ENCODE data around the gene SLC12A5. TPM values are rescaled to one million over a fixed set of nuclear protein-coding genes. Genes with fewer than 3 reads are reported as not detected.
A peak's percentile ranks its signal among the peaks of the same experiment; 100 is the strongest.

Gene SLC12A5
- total and polyA plus RNA-seq, 9 of the 15 experiments (the other 6 are each of a cell fraction or from before 2014, with no cell fraction given) = 0.36 to 7.5 (median 2.1) TPM

- TF ChIP-seq CREB5 (CRISPR knock-in tag; IDR thresholded peaks at IDR 0.05) (no peak), NRF1 (conservative IDR thresholded peaks at IDR 0.05 in 1 of 2, IDR thresholded peaks at IDR 0.05 in 1 of 2) (peak in 1 of 2 experiments; percentile 20; a peak in 1 of 4 replicates), XRCC5 (IDR thresholded peaks at IDR 0.05; ENCODE audit: low read depth, low read length) (no peak), PTTG1 (tag; IDR thresholded peaks at IDR 0.05; ENCODE audit: low read depth) (no peak), ZNF316 (IDR thresholded peaks at IDR 0.05) (peak; percentile 50), BRCA1 (IDR thresholded peaks at IDR 0.05) (no peak), BRCA1 (CRISPR knock-in tag; IDR thresholded peaks at IDR 0.05) (no peak), ZNF79 (CRISPR knock-in tag; IDR thresholded peaks at IDR 0.05; ENCODE audit: low read depth) (no peak), CHD2 (IDR thresholded peaks at IDR 0.05; ENCODE audit: low read depth, low read length) (peak; percentile 33; the same call in 1 of the 2 replicates), HLTF (IDR thresholded peaks at IDR 0.05) (no peak), BCOR (IDR thresholded peaks at IDR 0.05) (peak; percentile 96), POLR2G (IDR thresholded peaks at IDR 0.05; ENCODE audit: low read depth, low read length) (no peak), MITF (IDR thresholded peaks at IDR 0.05) (0 out of 2 replicates have a peak, but pooled peaks have one; percentile 45), THAP12 (CRISPR knock-in tag; IDR thresholded peaks at IDR 0.05) (no peak), TBP (optimal IDR thresholded peaks at IDR 0.05; ENCODE audit: low read depth, low read length) (peak; percentile 28), ATF4 (CRISPR knock-in tag; IDR thresholded peaks at IDR 0.05) (no peak), KAT2B (IDR thresholded peaks at IDR 0.05; ENCODE audit: low read depth, low read length) (no peak), ZNF184 (CRISPR knock-in tag; IDR thresholded peaks at IDR 0.05) (no peak)
These were observed 45.7 kb upstream of the SLC12A5 start (continued) for GRCh38 chr20:45983279-45983743.

Data from K562 (cell line).